ENCODE results near the gene CDKN2D.

GRCh38 chr19:10554760-10555609 is 13.8 kb downstream of the CDKN2D start:
- TF ChIP-seq CTCF (IDR thresholded peaks at IDR 0.05; ENCODE audit: low read depth, low read length, poor library complexity, severe bottlenecking): no peak
- TF ChIP-seq EZH2phosphoT487 (IDR thresholded peaks at IDR 0.05; ENCODE audit: borderline replicate concordance, low read length): no peak

Data from DOHH2 (cell line).